Lung (tissue), 12 donors: Measurements from ENCODE around the gene EXOC6B. TPM values are rescaled to one million over a fixed set of nuclear protein-coding genes. Genes with fewer than 3 reads are reported as not detected.

Experiments used
- ATAC-seq: fragments of 200-7000 bp; cut with Tn5 transposase; one replicate; pipeline ENCODE4 v1.9.1; 2020; ENCODE audit warnings: moderate number of reproducible peaks; ENCODE audit not compliant: insufficient read depth, low FRiP score
- DNase-seq, 3 donors: peaks; one replicate each; pipeline ENCODE4 v3.0.0-alpha.2; 2013 to 2017
- H3K27ac ChIP-seq, 2 donors: one replicate each; pipeline ENCODE4 v1.5.1; 2013; ENCODE audit warnings: mild to moderate bottlenecking in 2 of 2, moderate library complexity in 2 of 2, control low read depth in 1 of 2, inconsistent platforms in 1 of 2, low read depth in 1 of 2, low read length in 1 of 2
- H3K27me3 ChIP-seq, 3 donors: one replicate each; pipeline ENCODE4 v1.5.1; 2013; ENCODE audit warnings: low read length in 2 of 3; ENCODE audit not compliant: control insufficient read depth in 3 of 3, insufficient read depth in 3 of 3
- H3K36me3 ChIP-seq, 4 donors: one replicate each; pipeline ENCODE4 v1.5.1; 2013; ENCODE audit warnings: low read length in 4 of 4, mild to moderate bottlenecking in 1 of 4, moderate library complexity in 1 of 4; ENCODE audit not compliant: control insufficient read depth in 4 of 4, insufficient read depth in 4 of 4
- H3K4me1 ChIP-seq, 5 donors: one replicate each; pipeline ENCODE4 v1.5.1; 2013; ENCODE audit warnings: low read length in 5 of 5, mild to moderate bottlenecking in 2 of 5, moderate library complexity in 1 of 5; ENCODE audit not compliant: control insufficient read depth in 5 of 5, insufficient read depth in 5 of 5
- H3K4me3 ChIP-seq: one replicate; pipeline ENCODE4 v1.5.1; 2013; ENCODE audit warnings: mild to moderate bottlenecking, control low read depth, moderate library complexity
- H3K9ac ChIP-seq, 2 donors: one replicate each; pipeline ENCODE4 v1.5.1; 2013; ENCODE audit warnings: low read length in 2 of 2, control low read depth in 1 of 2; ENCODE audit not compliant: insufficient read depth in 1 of 2
- H3K9me3 ChIP-seq, 4 donors: one replicate each; pipeline ENCODE4 v1.5.1; 2013; ENCODE audit warnings: low read length in 3 of 4, mild to moderate bottlenecking in 1 of 4, moderate library complexity in 1 of 4; ENCODE audit not compliant: control insufficient read depth in 4 of 4, insufficient read depth in 3 of 4
- CTCF ChIP-seq: IDR thresholded peaks from 2 replicates; pipeline ENCODE4 v1.5.1; 2012; ENCODE audit warnings: mild to moderate bottlenecking; ENCODE audit errors: control extremely low read depth, extremely low read depth
- WGBS, 2 donors: extraction: QIAGEN DNeasy Blood & Tissue Kit; methylation state at CpG; one replicate each; pipeline ENCODE4 v1.1.7; 2013; 5-methylcytosine and 5-hydroxymethylcytosine counted together
- polyA plus RNA-seq, 2 donors: library from polyadenylated mRNA; stranded (reverse); fragments of 200-250 nt; gene quantifications; one replicate each; pipeline ENCODE4 v1.2.1, GENCODE V29; 2013
- total RNA-seq, 2 donors: library from RNA; depleted of rRNA in 1 of 2; stranded (reverse); fragments of >200 nt in 1 of 2; gene quantifications; one replicate each; pipeline ENCODE4 v1.2.1, GENCODE V29; 2014 to 2021
- donor health status: control.
- donor health status: control.
- donor health status: Bipolar disorder and iron deficiency.
- donor health status: healthy.
- donor health status: DM: yes; HTN: yes; CAD: no.

EXOC6B gene
- total and polyA plus RNA-seq, 4 donors = 3.3 to 46.0 (median 12.7) TPM

GRCh38 chr2:72149556-72150156, 676.2 kb downstream of the EXOC6B start:
- Histone ChIP-seq H3K27me3 (peaks cover 4 to 39% (median 32%) of the 10 kb centered on the region in 3 donors), H3K9ac (no peak overlapping the region), H3K4me1 (peaks cover 3 to 49% (median 23%) of the 10 kb centered on the region in 5 donors), H3K27ac (no peak overlapping the region), H3K9me3 (peaks cover 0 to 6% (median 0%) of the 10 kb centered on the region in 4 donors), H3K36me3 (no peaks in the 10 kb centered on the region), H3K4me3 (peak overlapping the region; percentile 16)
- 1% methylated on average over 45 of the region's 45 CpGs for WGBS, 2 donors
- peak in 1 of 3 donors; percentile 39 for DNase-seq
- ATAC-seq = peak; percentile 1
- no peak for TF ChIP-seq CTCF

- H3K4me3 ChIP-seq = peak overlapping the region; percentile 16
- ATAC-seq (no peak), DNase-seq (peak; percentile 72 to 82 (median 76))
- H3K4me1 ChIP-seq = peaks cover 3 to 44% (median 25%) of the 10 kb centered on the region in 5 donors
- peaks cover 4 to 40% (median 34%) of the 10 kb centered on the region in 3 donors for H3K27me3 ChIP-seq
- no peak overlapping the region for H3K9ac ChIP-seq
- no peak overlapping the region for H3K27ac ChIP-seq
- peaks cover 0 to 6% (median 0%) of the 10 kb centered on the region in 4 donors for H3K9me3 ChIP-seq
- WGBS, 2 donors = 1% methylated on average over 39 to 65 of the region's 65 CpGs
- no peak for TF ChIP-seq CTCF
- H3K36me3 ChIP-seq = no peaks in the 10 kb centered on the region
These were observed 676.8 kb downstream of the EXOC6B start for GRCh38 chr2:72148837-72149555.

GRCh38 chr2:72148003-72148836, 677.6 kb downstream of the EXOC6B start:
- Histone ChIP-seq H3K27me3 (peaks cover 4 to 48% (median 37%) of the 10 kb centered on the region in 3 donors), H3K27ac (no peak overlapping the region), H3K9ac (peak overlapping the region in 1 of 2 donors; percentile 19), H3K9me3 (peaks cover 0 to 6% (median 0%) of the 10 kb centered on the region in 4 donors), H3K4me3 (peak overlapping the region; percentile 3), H3K4me1 (peaks cover 3 to 49% (median 32%) of the 10 kb centered on the region in 5 donors), H3K36me3 (no peaks in the 10 kb centered on the region)
- ATAC-seq (no peak), DNase-seq (peak in 2 of 3 donors; percentile 34 to 45)
- WGBS, 2 donors = 1 to 2% methylated on average over 31 to 68 of the region's 68 CpGs
- no peak for TF ChIP-seq CTCF
